Vagina (tissue), 2 donors: ENCODE data around the gene KCNQ2. TPM values are rescaled to one million over a fixed set of nuclear protein-coding genes. Genes with fewer than 3 reads are reported as not detected.

ENCODE experiments used
- DNase-seq, 2 donors: peaks; one replicate each; pipeline ENCODE4 v3.0.0-alpha.2; 2017; ENCODE audit errors: extremely low spot score in 2 of 2
- H3K27ac ChIP-seq: fragments of 200-600 bp; sonication (generic); one replicate; pipeline ENCODE4 v1.5.1; 2019
- H3K27me3 ChIP-seq: fragments of 200-600 bp; sonication (generic); one replicate; pipeline ENCODE4 v1.5.1; 2019
- H3K36me3 ChIP-seq, 2 donors: fragments of 200-600 bp; sonication (generic); one replicate each; pipeline ENCODE4 v1.5.1; 2017 to 2019
- H3K4me1 ChIP-seq: fragments of 200-600 bp; sonication (generic); one replicate; pipeline ENCODE4 v1.5.1; 2019
- H3K4me3 ChIP-seq, 2 donors: fragments of 200-600 bp; sonication (generic); 1 replicate in 1 of 2; 2 replicates in 1 of 2; pipeline ENCODE4 v1.5.1; 2016 to 2019
- H3K9me3 ChIP-seq: fragments of 200-600 bp; sonication (generic); one replicate; pipeline ENCODE4 v1.5.1; 2019
- CTCF ChIP-seq, 3 experiments: fragments of 450-650 bp in 2 of 3; fragments of 200-600 bp in 1 of 3; sonication (generic) in 1 of 3; IDR thresholded peaks; one replicate each; pipeline ENCODE4 v1.5.1; 2017 to 2019; ENCODE audit warnings: antibody characterized with exemption in 3 of 3, mild to moderate bottlenecking in 2 of 3, moderate library complexity in 2 of 3
- POLR2A ChIP-seq, 2 donors: fragments of 450-650 bp; IDR thresholded peaks; one replicate each; pipeline ENCODE4 v1.6.1; 2017; ENCODE audit warnings: antibody characterized with exemption in 2 of 2, mild to moderate bottlenecking in 2 of 2, moderate library complexity in 2 of 2
- POLR2AphosphoS5 ChIP-seq, 2 donors: sonication (generic); formaldehyde crosslinking; IDR thresholded peaks; one replicate each; pipeline ENCODE4 v1.9.0; 2017; ENCODE audit warnings: antibody characterized with exemption in 2 of 2, mild to moderate bottlenecking in 2 of 2, low read depth in 1 of 2; ENCODE audit not compliant: insufficient read depth in 1 of 2
- intact Hi-C: fragments of 100-400 bp; cut with DNase I; formaldehyde crosslinking; loops from one replicate; pipeline ENCODE4 v1.15.1; 2023
- total RNA-seq: library from RNA; depleted of rRNA; stranded (reverse); fragments of >200 nt; gene quantifications from one replicate; pipeline ENCODE4 v1.2.3, GENCODE V29; 2016

Gene KCNQ2
- total RNA-seq, 1 donor from 2014 or later: 1.2 TPM

GRCh38 chr20:63414720-63415430 lies 57.6 kb downstream of the KCNQ2 start:
- intact Hi-C loops: no loop called here
- no peaks in the 10 kb centered on the region for H3K9me3 ChIP-seq
- no peaks in the 10 kb centered on the region for H3K4me1 ChIP-seq
- no peak overlapping the region for H3K27ac ChIP-seq
- H3K27me3 ChIP-seq: no peaks in the 10 kb centered on the region
- DNase-seq: no peak
- TF ChIP-seq POLR2AphosphoS5 (IDR thresholded peaks at IDR 0.05; ENCODE audit: insufficient read depth in 1 of 2, low read depth in 1 of 2): no peak
- TF ChIP-seq CTCF (IDR thresholded peaks at IDR 0.05): no peak
- TF ChIP-seq POLR2A (IDR thresholded peaks at IDR 0.05): no peak
- H3K36me3 ChIP-seq: no peaks in the 10 kb centered on the region
- no peak overlapping the region for H3K4me3 ChIP-seq

DNA sequence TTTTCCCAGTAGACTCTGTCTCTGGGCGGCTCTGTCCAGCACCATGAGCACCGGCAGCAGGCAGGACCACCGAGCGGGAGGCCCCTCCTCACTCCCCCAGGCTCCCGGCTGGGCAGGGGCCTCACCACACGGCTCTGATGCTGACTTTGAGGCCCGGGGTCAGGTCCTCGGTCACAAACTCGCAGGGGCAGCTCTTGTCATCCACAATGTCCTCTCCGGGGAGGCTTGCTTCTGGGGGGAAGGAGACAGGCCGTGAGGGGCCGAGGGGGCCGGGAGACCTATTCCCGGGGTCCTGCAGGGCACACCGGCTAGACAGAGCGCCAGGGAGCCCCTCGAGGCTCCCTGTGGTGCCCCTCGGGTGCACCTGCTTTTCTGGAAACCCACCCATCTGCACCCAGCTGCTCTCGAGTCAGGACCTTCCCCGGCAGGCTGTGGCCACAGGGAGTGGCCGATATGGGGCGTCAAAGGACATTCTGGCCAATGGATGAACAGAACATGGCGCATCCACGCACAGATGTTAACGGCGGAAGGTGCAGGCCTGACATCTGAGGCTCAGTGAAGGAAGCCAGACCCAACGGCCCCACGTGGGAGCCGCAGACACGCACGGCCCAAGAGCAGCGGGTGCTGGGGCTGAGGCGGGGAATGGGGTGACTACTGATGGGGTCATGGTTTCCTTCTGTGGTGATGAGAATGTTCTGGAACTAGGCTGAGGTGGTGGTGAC lies 58.3 kb downstream of the KCNQ2 start:
- H3K4me3 ChIP-seq: no peak overlapping the region
- no peaks in the 10 kb centered on the region for H3K27me3 ChIP-seq
- no peaks in the 10 kb centered on the region for H3K4me1 ChIP-seq
- no peak overlapping the region for H3K27ac ChIP-seq
- TF ChIP-seq POLR2AphosphoS5 (IDR thresholded peaks at IDR 0.05; ENCODE audit: insufficient read depth in 1 of 2, low read depth in 1 of 2) (no peak), POLR2A (IDR thresholded peaks at IDR 0.05) (no peak), CTCF (IDR thresholded peaks at IDR 0.05) (no peak)
- intact Hi-C loops: no loop called here
- no peaks in the 10 kb centered on the region for H3K9me3 ChIP-seq
- DNase-seq: no peak
- H3K36me3 ChIP-seq: no peaks in the 10 kb centered on the region

DNA sequence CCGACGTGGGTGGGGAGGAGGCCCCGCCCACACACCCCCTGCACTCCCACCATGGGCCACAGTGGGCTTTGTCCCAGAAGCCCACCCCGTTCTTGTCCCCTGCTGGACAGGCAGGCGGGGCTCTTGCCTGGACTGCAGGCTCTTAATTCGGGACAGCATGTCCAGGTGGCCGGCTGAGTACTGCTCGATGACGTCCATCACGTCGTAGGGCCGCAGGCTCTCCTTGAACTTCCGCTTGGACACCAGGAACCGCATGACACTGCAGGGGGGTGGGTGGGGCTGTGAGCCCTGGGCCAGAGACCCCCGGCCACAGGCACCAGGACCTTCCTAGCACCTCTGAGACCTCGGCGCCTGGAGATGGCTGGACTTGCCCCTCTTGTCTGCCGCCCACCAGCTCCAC lies 59.1 kb downstream of the KCNQ2 start:
- no peak for DNase-seq
- Histone ChIP-seq H3K4me1 (no peaks in the 10 kb centered on the region), H3K27ac (no peak overlapping the region), H3K36me3 (no peaks in the 10 kb centered on the region), H3K9me3 (no peaks in the 10 kb centered on the region), H3K27me3 (no peaks in the 10 kb centered on the region), H3K4me3 (no peak overlapping the region)
- intact Hi-C loops: no loop called here
- TF ChIP-seq CTCF (IDR thresholded peaks at IDR 0.05) (no peak), POLR2AphosphoS5 (IDR thresholded peaks at IDR 0.05; ENCODE audit: insufficient read depth in 1 of 2, low read depth in 1 of 2) (no peak), POLR2A (IDR thresholded peaks at IDR 0.05) (no peak)

- intact Hi-C loops: no loop called here
- Histone ChIP-seq H3K27me3 (no peaks in the 10 kb centered on the region), H3K4me3 (no peak overlapping the region), H3K9me3 (no peaks in the 10 kb centered on the region), H3K27ac (no peak overlapping the region), H3K36me3 (no peaks in the 10 kb centered on the region), H3K4me1 (no peaks in the 10 kb centered on the region)
- no peak for DNase-seq
- TF ChIP-seq POLR2A (IDR thresholded peaks at IDR 0.05): no peak
- TF ChIP-seq CTCF (IDR thresholded peaks at IDR 0.05): no peak
- no peak for TF ChIP-seq POLR2AphosphoS5 (IDR thresholded peaks at IDR 0.05; ENCODE audit: insufficient read depth in 1 of 2, low read depth in 1 of 2)
These were observed 59.6 kb downstream of the KCNQ2 start for GRCh38 chr20:63412889-63413288.
